ENCODE data around the gene MAGI1.

GRCh38 chr3:65433480-65433879, 605.2 kb downstream of the MAGI1 start:
- TF ChIP-seq, protein P1, sequence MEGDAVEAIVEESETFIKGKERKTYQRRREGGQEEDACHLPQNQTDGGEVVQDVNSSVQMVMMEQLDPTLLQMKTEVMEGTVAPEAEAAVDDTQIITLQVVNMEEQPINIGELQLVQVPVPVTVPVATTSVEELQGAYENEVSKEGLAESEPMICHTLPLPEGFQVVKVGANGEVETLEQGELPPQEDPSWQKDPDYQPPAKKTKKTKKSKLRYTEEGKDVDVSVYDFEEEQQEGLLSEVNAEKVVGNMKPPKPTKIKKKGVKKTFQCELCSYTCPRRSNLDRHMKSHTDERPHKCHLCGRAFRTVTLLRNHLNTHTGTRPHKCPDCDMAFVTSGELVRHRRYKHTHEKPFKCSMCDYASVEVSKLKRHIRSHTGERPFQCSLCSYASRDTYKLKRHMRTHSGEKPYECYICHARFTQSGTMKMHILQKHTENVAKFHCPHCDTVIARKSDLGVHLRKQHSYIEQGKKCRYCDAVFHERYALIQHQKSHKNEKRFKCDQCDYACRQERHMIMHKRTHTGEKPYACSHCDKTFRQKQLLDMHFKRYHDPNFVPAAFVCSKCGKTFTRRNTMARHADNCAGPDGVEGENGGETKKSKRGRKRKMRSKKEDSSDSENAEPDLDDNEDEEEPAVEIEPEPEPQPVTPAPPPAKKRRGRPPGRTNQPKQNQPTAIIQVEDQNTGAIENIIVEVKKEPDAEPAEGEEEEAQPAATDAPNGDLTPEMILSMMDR (conservative IDR thresholded peaks at IDR 0.05 in 1 of 2, IDR thresholded peaks at IDR 0.05 in 1 of 2; ENCODE audit: low read depth in 1 of 2, low read length in 2 of 2): no peak
- no peak for TF ChIP-seq EZH2 (IDR thresholded peaks at IDR 0.05; ENCODE audit: low read length, missing control alignments)
